ENCODE results near the gene GPNMB. TPM values are rescaled to one million over a fixed set of nuclear protein-coding genes. Genes with fewer than 3 reads are reported as not detected.
A peak's percentile ranks its signal among the peaks of the same experiment; 100 is the strongest.

The GPNMB gene
- polyA plus RNA-seq, 3 donors, result 1.3 to 3.0 (median 1.5) TPM

GRCh38 chr7:23285657-23286646, 39.4 kb downstream of the GPNMB start:
- peaks cover 5 to 21% of the 10 kb centered on the region in 2 donors for H3K9me3 ChIP-seq (replicated peaks in 1 of 2; ENCODE audit: control insufficient read depth in 1 of 2, insufficient read depth in 1 of 2, low read length in 2 of 2)
- intact Hi-C loops (cut with micrococcal nuclease), result no loop called here
- H2AFZ ChIP-seq (ENCODE audit: insufficient read depth, low read depth, low read length, poor library complexity, severe bottlenecking), result no peak overlapping the region
- no peaks in the 10 kb centered on the region for H3K79me2 ChIP-seq (ENCODE audit: insufficient read depth, low read length)
- no peak overlapping the region for H3K9ac ChIP-seq (ENCODE audit: insufficient read depth, low read length, poor library complexity, severe bottlenecking)
- 100% methylated on average over 2 of the region's 18 CpGs for WGBS (ENCODE audit: insufficient coverage)
- peaks cover 4 to 8% of the 10 kb centered on the region in 2 donors for H3K4me1 ChIP-seq (ENCODE audit: control insufficient read depth in 1 of 2, insufficient read depth in 2 of 2, low read length in 2 of 2)
- Mint-ChIP-seq H3K27ac (peak overlapping the region in 2 of 7 donors; percentile 61 to 77), H3K9me3 (peaks cover 0 to 18% (median 9%) of the 10 kb centered on the region in 7 donors), H3K36me3 (no peaks in the 10 kb centered on the region), H3K4me3 (no peak overlapping the region), H3K27me3 (ENCODE audit: low read depth in 3 of 3) (peaks cover 0 to 3% (median 0%) of the 10 kb centered on the region in 3 donors), H3K4me1 (peaks cover 7% of the 10 kb centered on the region)
- no peak for DNase-seq
- no peak for TF ChIP-seq CTCF (IDR thresholded peaks at IDR 0.05)
- no peak overlapping the region for H3K4me3 ChIP-seq (replicated peaks in 1 of 3; ENCODE audit: low read depth in 2 of 3, low read length in 3 of 3)
- no peaks in the 10 kb centered on the region for H3K36me3 ChIP-seq (replicated peaks in 1 of 2; ENCODE audit: control insufficient read depth in 1 of 2, insufficient read depth in 2 of 2, low read length in 2 of 2)
- H3K4me2 ChIP-seq (replicated peaks; ENCODE audit: extremely low read depth, low read length, poor library complexity, severe bottlenecking), result no peak overlapping the region
- H3K27me3 ChIP-seq (ENCODE audit: control insufficient read depth in 2 of 2, insufficient read depth in 2 of 2, low read length in 2 of 2), result no peaks in the 10 kb centered on the region
- no peaks in the 10 kb centered on the region for H4K20me1 ChIP-seq (ENCODE audit: insufficient read depth, low read length)
- no peak overlapping the region for H3K27ac ChIP-seq (ENCODE audit: low read depth in 1 of 2, low read length in 2 of 2)

DNA sequence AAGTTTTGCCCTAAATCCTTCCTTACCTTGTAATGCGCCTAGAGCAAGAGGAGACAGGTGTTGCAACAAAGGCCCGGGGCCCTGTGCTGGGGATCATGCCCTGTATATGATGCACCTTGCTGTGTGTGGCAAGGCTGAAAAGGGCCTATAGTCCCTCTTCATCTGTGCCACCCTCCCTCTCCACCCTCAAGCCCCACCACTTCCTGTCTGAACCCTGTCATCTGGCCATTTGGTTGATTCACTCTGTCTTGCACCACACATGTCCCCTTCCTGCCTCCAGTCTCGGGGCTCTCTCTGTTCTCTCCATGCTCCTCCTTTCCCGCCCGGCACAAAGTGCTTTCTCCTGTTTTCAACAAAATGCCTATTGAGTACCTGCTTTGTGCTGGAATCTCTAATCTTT, 41.0 kb downstream of the GPNMB start:
- no peaks in the 10 kb centered on the region for H3K79me2 ChIP-seq (ENCODE audit: insufficient read depth, low read length)
- H3K4me2 ChIP-seq (replicated peaks; ENCODE audit: extremely low read depth, low read length, poor library complexity, severe bottlenecking), result no peak overlapping the region
- peaks cover 7% of the 10 kb centered on the region for H3K4me1 Mint-ChIP-seq
- intact Hi-C loops (cut with micrococcal nuclease), result no loop called here
- no peak overlapping the region for H3K4me3 ChIP-seq (replicated peaks in 1 of 3; ENCODE audit: low read depth in 2 of 3, low read length in 3 of 3)
- peaks cover 0 to 3% (median 0%) of the 10 kb centered on the region in 3 donors for H3K27me3 Mint-ChIP-seq (ENCODE audit: low read depth in 3 of 3)
- no peaks in the 10 kb centered on the region for H3K36me3 Mint-ChIP-seq
- TF ChIP-seq CTCF (IDR thresholded peaks at IDR 0.05), result no peak
- H3K9me3 ChIP-seq (replicated peaks in 1 of 2; ENCODE audit: control insufficient read depth in 1 of 2, insufficient read depth in 1 of 2, low read length in 2 of 2), result peaks cover 5 to 21% of the 10 kb centered on the region in 2 donors
- H2AFZ ChIP-seq (ENCODE audit: insufficient read depth, low read depth, low read length, poor library complexity, severe bottlenecking), result peak overlapping the region; percentile 60
- no peaks in the 10 kb centered on the region for H3K27me3 ChIP-seq (ENCODE audit: control insufficient read depth in 2 of 2, insufficient read depth in 2 of 2, low read length in 2 of 2)
- H3K9ac ChIP-seq (ENCODE audit: insufficient read depth, low read length, poor library complexity, severe bottlenecking), result no peak overlapping the region
- no peaks in the 10 kb centered on the region for H3K36me3 ChIP-seq (replicated peaks in 1 of 2; ENCODE audit: control insufficient read depth in 1 of 2, insufficient read depth in 2 of 2, low read length in 2 of 2)
- peaks cover 4 to 8% of the 10 kb centered on the region in 2 donors for H3K4me1 ChIP-seq (ENCODE audit: control insufficient read depth in 1 of 2, insufficient read depth in 2 of 2, low read length in 2 of 2)
- H3K27ac Mint-ChIP-seq, result no peak overlapping the region
- no peaks in the 10 kb centered on the region for H4K20me1 ChIP-seq (ENCODE audit: insufficient read depth, low read length)
- 0% methylated on average over 1 of the region's 5 CpGs for WGBS (ENCODE audit: insufficient coverage)
- peaks cover 0 to 18% (median 9%) of the 10 kb centered on the region in 7 donors for H3K9me3 Mint-ChIP-seq
- H3K27ac ChIP-seq (ENCODE audit: low read depth in 1 of 2, low read length in 2 of 2), result no peak overlapping the region
- no peak overlapping the region for H3K4me3 Mint-ChIP-seq
- DNase-seq, result peak in 2 of 3 donors; percentile 3 to 21
